H1 (cell line): Measurements from ENCODE around the gene GRIPAP1. TPM values are rescaled to one million over a fixed set of nuclear protein-coding genes. Genes with fewer than 3 reads are reported as not detected.

Source experiments
- CTCF ChIA-PET: fragments of 300-600 bp; sonication (Branson Sonifier 250); formaldehyde crosslinking; loops from one replicate; lab custom pipeline; 2021; ENCODE audit not compliant: partially characterized antibody; lab: Charles Lee
- POLR2A ChIA-PET: fragments of 300-600 bp; sonication (Branson Sonifier 250); formaldehyde crosslinking; loops from one replicate; lab custom pipeline; 2021; ENCODE audit warnings: inconsistent platforms; ENCODE audit not compliant: partially characterized antibody; lab: Charles Lee
- DNase-seq, 2 experiments: peaks; one replicate each; pipeline versions ENCODE4 v3.0.0 to v3.0.0-alpha.2; 2010 to 2022; ENCODE audit warnings: low spot score in 2 of 2, low read depth in 1 of 2, mixed read lengths in 1 of 2
- FAIRE-seq: peaks from 2 replicates; lab custom pipeline; 2011; peaks lifted over from hg19 to GRCh38; lab: Jason Lieb, UNC
- H2AFZ ChIP-seq: 2 replicates; pipeline ENCODE4 v1.8.1; 2012; ENCODE audit warnings: low read length, inconsistent platforms
- H2AK5ac ChIP-seq: 2 replicates; pipeline ENCODE4 v1.6.1; 2013; ENCODE audit warnings: low read depth, low read length
- H2BK120ac ChIP-seq: replicated peaks from 2 replicates; pipeline ENCODE3; 2013; ENCODE audit warnings: low read depth, low read length, inconsistent platforms
- H2BK12ac ChIP-seq: 2 replicates; pipeline ENCODE4 v1.6.1; 2013; ENCODE audit warnings: low read depth, low read length
- H2BK15ac ChIP-seq: 2 replicates; pipeline ENCODE4 v1.6.1; 2013; ENCODE audit warnings: low read length
- H2BK20ac ChIP-seq: 2 replicates; pipeline ENCODE4 v1.6.1; 2013; ENCODE audit warnings: low read length
- H2BK5ac ChIP-seq: 2 replicates; pipeline ENCODE4 v1.6.1; 2013; ENCODE audit warnings: low read depth, low read length
- H3K14ac ChIP-seq: 2 replicates; pipeline ENCODE4 v1.6.1; 2013; ENCODE audit warnings: inconsistent platforms; ENCODE audit not compliant: insufficient read length
- H3K18ac ChIP-seq: 2 replicates; pipeline ENCODE4 v1.6.1; 2013; ENCODE audit warnings: low read length; ENCODE audit errors: extremely low read depth
- H3K23ac ChIP-seq: 2 replicates; pipeline ENCODE4 v1.6.1; 2013; ENCODE audit warnings: inconsistent platforms; ENCODE audit not compliant: insufficient read length
- H3K23me2 ChIP-seq: 2 replicates; pipeline ENCODE4 v1.6.1; 2013; ENCODE audit warnings: low read depth, low read length
- H3K27ac ChIP-seq: 2 replicates; pipeline ENCODE4 v1.6.1; 2011; ENCODE audit warnings: low read depth, low read length, inconsistent platforms
- H3K27me3 ChIP-seq, 4 experiments: replicated peaks in 1 of 4; 1 replicate in 1 of 4; 2 replicates in 3 of 4; pipeline versions ENCODE4 v1.6.1 to v1.8.1; 2011 to 2013; ENCODE audit warnings: low read length in 3 of 4, mild to moderate bottlenecking in 3 of 4, inconsistent platforms in 2 of 4, mixed read lengths in 2 of 4, moderate library complexity in 1 of 4; ENCODE audit not compliant: control insufficient read depth in 3 of 4, insufficient read depth in 3 of 4; ENCODE audit errors: extremely low read depth in 1 of 4
- H3K36me3 ChIP-seq, 4 experiments: 2 replicates each; pipeline versions ENCODE4 v1.6.1 to v1.8.1; 2011 to 2013; ENCODE audit warnings: mild to moderate bottlenecking in 4 of 4, low read length in 3 of 4, moderate library complexity in 2 of 4, control low read depth in 1 of 4, inconsistent platforms in 1 of 4; ENCODE audit not compliant: insufficient read depth in 4 of 4, control insufficient read depth in 2 of 4
- H3K4ac ChIP-seq: replicated peaks from 2 replicates; pipeline ENCODE3; 2013; ENCODE audit warnings: low read length, low read depth, mixed read lengths, inconsistent platforms; ENCODE audit not compliant: insufficient read length
- H3K4me1 ChIP-seq, 4 experiments: replicated peaks in 1 of 4; 1 replicate in 1 of 4; 2 replicates in 3 of 4; pipeline versions ENCODE4 v1.6.1 to v1.8.1; 2011 to 2013; ENCODE audit warnings: low read length in 3 of 4, inconsistent platforms in 2 of 4, mixed read lengths in 1 of 4; ENCODE audit not compliant: insufficient read depth in 4 of 4, control insufficient read depth in 3 of 4
- H3K4me2 ChIP-seq, 2 experiments: 2 replicates each; pipeline versions ENCODE4 v1.6.1 to v1.8.1; 2011 to 2013; ENCODE audit warnings: low read depth in 2 of 2, low read length in 2 of 2, control low read depth in 1 of 2, inconsistent platforms in 1 of 2, mild to moderate bottlenecking in 1 of 2; ENCODE audit not compliant: insufficient read depth in 1 of 2
- H3K4me3 ChIP-seq, 4 experiments: fragments of 200-600, 300-600 bp in 1 of 4; sonication (generic), shearing (Covaris generic), sonication (Bioruptor Twin) in 1 of 4; 2 replicates each; pipeline versions ENCODE4 v1.5.1 to v1.8.1; 2011 to 2016; ENCODE audit warnings: low read length in 4 of 4, low read depth in 3 of 4, control low read depth in 2 of 4, inconsistent platforms in 2 of 4, mild to moderate bottlenecking in 2 of 4, mixed read lengths in 1 of 4, moderate library complexity in 1 of 4; ENCODE audit not compliant: insufficient read depth in 2 of 4; ENCODE audit errors: extremely low read depth in 1 of 4
- H3K56ac ChIP-seq: replicated peaks from 2 replicates; pipeline ENCODE3; 2013; ENCODE audit warnings: low read depth, mild to moderate bottlenecking, mixed read lengths, low read length, inconsistent platforms; ENCODE audit not compliant: insufficient read length
- H3K79me1 ChIP-seq: 2 replicates; pipeline ENCODE4 v1.6.1; 2013; ENCODE audit warnings: low read depth, low read length, control low read depth
- H3K79me2 ChIP-seq, 2 experiments: 2 replicates each; pipeline versions ENCODE4 v1.6.1 to v1.8.1; 2012 to 2013; ENCODE audit warnings: low read length in 2 of 2, mild to moderate bottlenecking in 2 of 2, inconsistent platforms in 1 of 2; ENCODE audit not compliant: insufficient read depth in 2 of 2, control insufficient read depth in 1 of 2
- H3K9ac ChIP-seq, 4 experiments: replicated peaks in 1 of 4; 1 replicate in 1 of 4; 2 replicates in 3 of 4; pipeline versions ENCODE4 v1.6.1 to v1.8.1; 2011 to 2013; ENCODE audit warnings: low read depth in 3 of 4, low read length in 3 of 4, control low read depth in 2 of 4, mild to moderate bottlenecking in 2 of 4, moderate library complexity in 2 of 4, inconsistent platforms in 1 of 4; ENCODE audit errors: extremely low read depth in 1 of 4
- H3K9me3 ChIP-seq, 2 experiments: 2 replicates each; pipeline versions ENCODE4 v1.6.1 to v1.8.1; 2012 to 2013; ENCODE audit warnings: mild to moderate bottlenecking in 2 of 2, moderate library complexity in 2 of 2, control low read depth in 1 of 2, inconsistent platforms in 1 of 2, low read depth in 1 of 2, low read length in 1 of 2, mixed read lengths in 1 of 2; ENCODE audit not compliant: insufficient read depth in 2 of 2
- H4K20me1 ChIP-seq, 2 experiments: replicated peaks in 1 of 2; 2 replicates each; pipeline versions ENCODE3 to v1.8.1; 2011 to 2013; ENCODE audit warnings: inconsistent platforms in 2 of 2, low read length in 2 of 2, mild to moderate bottlenecking in 1 of 2; ENCODE audit not compliant: insufficient read depth in 2 of 2, control insufficient read depth in 1 of 2
- H4K5ac ChIP-seq: 2 replicates; pipeline ENCODE4 v1.6.1; 2013; ENCODE audit warnings: low read length, low read depth, mixed read lengths, inconsistent platforms; ENCODE audit not compliant: insufficient read length
- H4K8ac ChIP-seq: 2 replicates; pipeline ENCODE4 v1.8.0; 2013; ENCODE audit warnings: mild to moderate bottlenecking, moderate library complexity, low read length, inconsistent platforms; ENCODE audit not compliant: insufficient read depth; ENCODE audit errors: extremely low read depth
- H4K91ac ChIP-seq: replicated peaks from 2 replicates; pipeline ENCODE3; 2013; ENCODE audit warnings: low read length, mixed read lengths, inconsistent platforms; ENCODE audit not compliant: insufficient read length
- ASH2L ChIP-seq: fragments of 200-600, 300-600 bp; sonication (generic); IDR thresholded peaks from one replicate; pipeline ENCODE4 v1.7.1; 2017; ENCODE audit warnings: low read length
- BCL11A ChIP-seq, 2 experiments: IDR thresholded peaks; one replicate each; pipeline ENCODE4 v1.6.1; 2011; ENCODE audit warnings: low read depth in 2 of 2, low read length in 2 of 2, mild to moderate bottlenecking in 2 of 2
- CBX5 ChIP-seq: fragments of 300-800, 300-1000 bp; sonication (generic); IDR thresholded peaks from 2 replicates; pipeline ENCODE4 v1.7.1; 2016; ENCODE audit warnings: antibody characterized with exemption, low read length, low read depth
- CBX8 ChIP-seq: fragments of 300-800, 300-1000 bp; sonication (generic); IDR thresholded peaks from 2 replicates; pipeline ENCODE4 v1.7.1; 2016; ENCODE audit warnings: low read depth, low read length, borderline replicate concordance
- FOSL1 ChIP-seq: IDR thresholded peaks from 2 replicates; pipeline ENCODE4 v1.6.1; 2011; ENCODE audit warnings: mild to moderate bottlenecking, low read depth, low read length, moderate library complexity; ENCODE audit not compliant: insufficient read depth
- MAFK ChIP-seq: IDR thresholded peaks from 2 replicates; pipeline ENCODE4 v1.6.1; 2012; ENCODE audit warnings: low read depth, mild to moderate bottlenecking, improper control_type of control experiment, low read length
- NRF1 ChIP-seq: IDR thresholded peaks from 2 replicates; pipeline ENCODE4 v1.6.1; 2011; ENCODE audit warnings: mild to moderate bottlenecking, low read depth, low read length, improper control_type of control experiment
- POLR2A ChIP-seq, 2 experiments: IDR thresholded peaks; 1 replicate in 1 of 2; 2 replicates in 1 of 2; pipeline ENCODE4 v1.6.1; 2011; ENCODE audit warnings: low read depth in 2 of 2, low read length in 2 of 2, mild to moderate bottlenecking in 2 of 2; ENCODE audit errors: control extremely low read depth in 1 of 2
- RNF2 ChIP-seq: fragments of 200-900, 300-1000 bp; sonication (generic); IDR thresholded peaks from 2 replicates; pipeline ENCODE4 v1.7.1; 2016; ENCODE audit warnings: borderline replicate concordance, low read depth, mild to moderate bottlenecking, antibody characterized with exemption, low read length; ENCODE audit not compliant: poor library complexity, severe bottlenecking; ENCODE audit errors: missing control alignments
- TAF1 ChIP-seq: IDR thresholded peaks from 2 replicates; pipeline ENCODE4 v1.6.1; 2011; ENCODE audit warnings: mild to moderate bottlenecking, low read depth, low read length
- WGBS, 2 experiments: shearing (Covaris generic) in 1 of 2; methylation state at CpG; one replicate each; pipeline versions ENCODE4 v1.1.6 to v1.1.7; 2013 to 2015; ENCODE audit warnings: low lambda C conversion rate in 2 of 2, mixed read lengths in 2 of 2, inconsistent platforms in 1 of 2, low coverage in 1 of 2, missing lambda C conversion rate in 1 of 2; ENCODE audit not compliant: insufficient replicate concordance in 2 of 2, insufficient coverage in 1 of 2, insufficient read length in 1 of 2; ENCODE audit errors: extremely low coverage in 1 of 2, missing lambda C conversion rate in 1 of 2; 5-methylcytosine and 5-hydroxymethylcytosine counted together
- polyA plus RNA-seq, 7 experiments: library from polyadenylated mRNA; depleted of rRNA in 3 of 7; stranded (reverse) in 5 of 7; unstranded in 2 of 7; fragments of >200 nt in 5 of 7; fragments of 200-250 nt in 2 of 7; gene quantifications; 1 replicate in 5 of 7; 2 replicates in 1 of 7; 4 replicates in 1 of 7; pipeline versions ENCODE4 v1.2.1 to v1.2.3, GENCODE V29; 2011 to 2013; ENCODE audit warnings: missing spikeins in 2 of 7, mixed read lengths in 2 of 7
- total RNA-seq: library from RNA; stranded (reverse); fragmentation: NEBNext Ultra II Directional; extraction: Animal tissue kit (Norgen Biotek cat#: 25700); gene quantifications from 2 replicates; pipeline ENCODE4 v1.2.1, GENCODE V29; 2021
- TF ChIP-seq, protein P1 (sequence below): IDR thresholded peaks from 2 replicates; pipeline ENCODE4 v1.6.1; 2012; ENCODE audit warnings: low read length, inconsistent platforms

Gene GRIPAP1
- total and polyA plus RNA-seq, 2 of the 8 experiments (the other 6 are each of a cell fraction or from before 2014, with no cell fraction given): 21.6 to 55.9 TPM

DNA sequence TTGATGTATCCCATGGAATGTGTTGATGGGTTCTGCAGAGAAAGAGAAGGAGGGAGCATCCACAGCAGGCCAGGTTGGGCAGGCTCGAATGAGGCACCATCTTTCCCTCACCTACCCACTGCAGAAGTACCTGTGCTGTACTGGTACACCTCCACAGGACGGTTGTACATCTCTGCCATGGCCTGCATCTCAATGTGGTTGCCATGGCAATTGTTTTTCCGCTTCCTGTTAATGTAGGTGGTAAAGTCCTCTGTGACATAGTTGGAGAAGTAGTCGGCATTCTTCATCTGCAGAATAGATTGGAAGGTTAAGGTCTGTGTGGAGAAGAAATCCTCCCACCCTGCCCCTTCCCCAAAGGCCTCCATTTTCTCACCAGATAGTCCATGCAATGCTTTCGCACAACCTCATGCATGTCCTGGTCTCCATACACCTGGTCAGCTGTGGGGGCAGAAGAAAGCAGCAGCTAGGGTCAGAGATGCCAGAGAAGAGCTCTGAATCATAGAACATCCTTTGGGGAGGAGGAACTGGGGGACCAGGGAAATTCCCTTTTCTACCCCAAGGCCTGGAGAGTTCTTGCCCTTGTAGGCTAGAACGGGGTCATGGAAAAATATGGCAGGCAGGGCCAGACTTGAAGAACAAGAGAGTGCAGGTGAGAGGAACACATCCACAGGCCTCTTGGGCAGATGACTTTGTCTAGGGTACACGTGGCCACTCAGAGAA, 67.3 kb downstream of the GRIPAP1 start:
- H3K79me2 ChIP-seq: peaks cover 0 to 37% of the 10 kb centered on the region in 2 experiments; a peak in 2 of 4 replicates
- H3K4me1 ChIP-seq: peaks cover 0 to 12% (median 3%) of the 10 kb centered on the region in 4 experiments; a peak in 6 of 7 replicates
- ChIA-PET CTCF (interaction anchor here (1.0 kb wide), 1 partner anchor 23 kb away, joined by 3 read pairs; no protein-coding TSS in a partner anchor), POLR2A (interaction anchor here (21.5 kb wide), 1 partner anchor 20 kb away, joined by 572 read pairs; the partner anchor contains the start of genes PIM2 and SLC35A2)
- no peak overlapping the region for H2BK15ac ChIP-seq
- no peak overlapping the region for H3K4me3 ChIP-seq
- H2BK5ac ChIP-seq: no peak overlapping the region
- H3K9me3 ChIP-seq: no peaks in the 10 kb centered on the region
- no peak overlapping the region for H2BK120ac ChIP-seq
- WGBS, 2 experiments: 90% methylated on average over 7 of the region's 7 CpGs; no CpG with 5 or more reads in 1 of the 2 experiments
- H3K23me2 ChIP-seq: no peaks in the 10 kb centered on the region
- H3K36me3 ChIP-seq: peaks cover 0 to 33% (median 11%) of the 10 kb centered on the region in 4 experiments; a peak in 6 of 8 replicates
- no peak overlapping the region for H3K23ac ChIP-seq
- no peak overlapping the region for H2BK20ac ChIP-seq
- no peak overlapping the region for H3K9ac ChIP-seq
- DNase-seq: no peak
- no peak overlapping the region for H2AK5ac ChIP-seq
- no peak overlapping the region for H3K14ac ChIP-seq
- no peak overlapping the region for H3K27ac ChIP-seq
- H2AFZ ChIP-seq: no peak overlapping the region
- no peak overlapping the region; the same call in 1 of the 2 replicates for H4K8ac ChIP-seq
- no peak overlapping the region for H2BK12ac ChIP-seq
- no peaks in the 10 kb centered on the region for H4K20me1 ChIP-seq
- H3K56ac ChIP-seq: no peak overlapping the region
- no peak overlapping the region for H3K18ac ChIP-seq
- FAIRE-seq: no peak
- H3K79me1 ChIP-seq: no peaks in the 10 kb centered on the region
- H3K27me3 ChIP-seq: no peaks in the 10 kb centered on the region
- no peak overlapping the region for H4K91ac ChIP-seq
- no peak overlapping the region for H3K4me2 ChIP-seq
- no peak overlapping the region for H3K4ac ChIP-seq
- no peak overlapping the region for H4K5ac ChIP-seq
- TF ChIP-seq, protein P1, sequence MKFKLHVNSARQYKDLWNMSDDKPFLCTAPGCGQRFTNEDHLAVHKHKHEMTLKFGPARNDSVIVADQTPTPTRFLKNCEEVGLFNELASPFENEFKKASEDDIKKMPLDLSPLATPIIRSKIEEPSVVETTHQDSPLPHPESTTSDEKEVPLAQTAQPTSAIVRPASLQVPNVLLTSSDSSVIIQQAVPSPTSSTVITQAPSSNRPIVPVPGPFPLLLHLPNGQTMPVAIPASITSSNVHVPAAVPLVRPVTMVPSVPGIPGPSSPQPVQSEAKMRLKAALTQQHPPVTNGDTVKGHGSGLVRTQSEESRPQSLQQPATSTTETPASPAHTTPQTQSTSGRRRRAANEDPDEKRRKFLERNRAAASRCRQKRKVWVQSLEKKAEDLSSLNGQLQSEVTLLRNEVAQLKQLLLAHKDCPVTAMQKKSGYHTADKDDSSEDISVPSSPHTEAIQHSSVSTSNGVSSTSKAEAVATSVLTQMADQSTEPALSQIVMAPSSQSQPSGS: no peak
- TF ChIP-seq FOSL1 (no peak), TAF1 (no peak), CBX5 (no peak), POLR2A (IDR thresholded peaks at IDR 0.05; ENCODE audit: control extremely low read depth in 1 of 2, low read depth in 2 of 2, low read length in 2 of 2) (no peak), RNF2 (no peak), MAFK (no peak), CBX8 (no peak), BCL11A (IDR thresholded peaks at IDR 0.05; ENCODE audit: low read depth in 2 of 2, low read length in 2 of 2) (no peak), NRF1 (no peak), ASH2L (no peak)
